SK-N-DZ (cell line): ENCODE data around the gene ZNF615. TPM values are rescaled to one million over a fixed set of nuclear protein-coding genes. Genes with fewer than 3 reads are reported as not detected.
"Not testable (repeated sequence)": the region's sequence is repeated elsewhere in the genome, so short reads cannot be mapped to it uniquely, and the experiment has no call there.

Experiments used
- DNase-seq: peaks from one replicate; pipeline ENCODE4 v3.0.0-alpha.2; 2015; ENCODE audit warnings: low spot score
- polyA plus RNA-seq, 2 experiments: library from polyadenylated mRNA; depleted of rRNA; stranded (reverse); fragments of >200 nt; gene quantifications; 2 replicates each; pipeline ENCODE4 v1.2.3, GENCODE V29; 2014

ZNF615 gene
- polyA plus RNA-seq (2014; cell fraction: cytosol; rRNA removed), result 1.5 and 2.1 TPM in 2 replicates
- polyA plus RNA-seq (2014; cell fraction: nucleus; rRNA removed), result 1.3 and 4.3 TPM in 2 replicates

DNA sequence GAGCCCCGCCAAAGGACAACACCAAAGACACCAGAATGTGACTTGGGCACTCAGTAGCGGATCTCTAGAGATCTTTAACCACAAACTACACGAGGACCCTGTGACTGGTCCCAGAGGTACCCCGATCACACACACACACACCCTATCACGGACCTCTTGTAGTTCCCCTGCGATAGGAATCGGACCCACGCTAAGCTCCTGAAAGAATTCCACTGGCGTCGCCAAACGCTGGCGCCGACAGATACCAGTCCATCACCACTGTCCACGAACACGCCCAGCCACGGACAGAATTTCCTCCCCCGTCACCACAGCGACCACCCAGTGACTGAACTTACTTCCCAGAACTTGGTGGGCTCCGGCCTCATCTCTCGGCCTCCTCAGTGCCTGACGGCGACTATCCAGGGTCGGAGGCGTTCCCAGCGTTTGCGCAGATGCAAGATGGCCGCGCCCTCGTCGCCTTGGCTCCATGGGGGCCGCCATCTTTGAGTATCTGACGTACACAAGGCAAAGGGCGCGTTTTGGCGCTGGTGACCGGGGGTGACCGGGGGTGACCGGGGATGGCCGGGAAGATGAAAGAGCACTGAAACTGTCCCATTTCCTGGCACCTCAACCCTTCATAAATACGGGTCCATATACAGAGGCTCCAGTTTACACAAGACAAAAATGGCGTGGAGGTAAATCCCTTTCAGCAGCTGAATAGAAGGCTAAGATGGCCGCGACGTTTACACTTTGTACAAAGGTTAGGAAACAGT, at the start of gene ZNF615:
ZNF615 (minus strand) TSS at position 406 of the 752 bp plus-strand sequence. CDS start 4,500 bp downstream, outside the sequence.
- peak; percentile 75 for DNase-seq

DNA sequence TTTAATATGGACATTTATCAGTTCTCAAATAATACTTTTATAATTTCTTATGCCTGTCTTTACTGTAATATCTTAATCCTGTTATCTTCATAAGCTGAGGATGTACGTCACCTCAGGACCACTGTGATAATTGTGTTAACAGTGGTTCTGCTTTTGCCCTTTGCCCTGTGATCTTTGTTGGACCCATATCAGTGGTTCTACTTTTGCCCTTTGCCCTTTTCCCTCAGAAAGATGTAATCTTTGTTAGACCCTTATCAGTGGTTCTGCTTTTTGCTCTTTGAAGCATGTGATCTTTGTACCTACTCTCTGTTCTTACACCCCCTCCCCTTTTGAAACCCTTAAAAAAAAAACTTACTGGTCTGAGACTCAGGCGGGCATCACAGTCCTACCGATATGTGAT, 48.5 kb upstream of the ZNF615 start:
- not testable (repeated sequence) for DNase-seq

DNA sequence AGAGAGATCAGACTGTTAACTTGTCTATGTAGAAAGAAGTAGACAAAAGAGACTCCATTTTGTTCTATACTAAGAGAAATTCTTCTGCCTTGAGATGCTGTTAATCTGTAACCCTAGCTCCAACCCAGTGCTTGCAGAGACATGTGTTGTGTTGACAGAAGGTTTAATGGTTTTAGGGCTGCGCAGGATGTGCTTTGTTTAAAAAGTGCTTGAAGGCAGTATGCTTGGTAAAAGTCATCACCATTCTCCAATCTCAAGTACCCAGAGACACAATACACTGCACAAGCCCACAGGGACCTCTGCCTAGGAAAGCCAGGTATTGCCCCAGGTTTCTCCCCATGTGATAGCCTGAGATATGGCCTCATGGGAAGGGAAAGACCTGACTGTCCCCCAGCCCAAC, 43.7 kb upstream of the ZNF615 start:
- not testable (repeated sequence) for DNase-seq

DNA sequence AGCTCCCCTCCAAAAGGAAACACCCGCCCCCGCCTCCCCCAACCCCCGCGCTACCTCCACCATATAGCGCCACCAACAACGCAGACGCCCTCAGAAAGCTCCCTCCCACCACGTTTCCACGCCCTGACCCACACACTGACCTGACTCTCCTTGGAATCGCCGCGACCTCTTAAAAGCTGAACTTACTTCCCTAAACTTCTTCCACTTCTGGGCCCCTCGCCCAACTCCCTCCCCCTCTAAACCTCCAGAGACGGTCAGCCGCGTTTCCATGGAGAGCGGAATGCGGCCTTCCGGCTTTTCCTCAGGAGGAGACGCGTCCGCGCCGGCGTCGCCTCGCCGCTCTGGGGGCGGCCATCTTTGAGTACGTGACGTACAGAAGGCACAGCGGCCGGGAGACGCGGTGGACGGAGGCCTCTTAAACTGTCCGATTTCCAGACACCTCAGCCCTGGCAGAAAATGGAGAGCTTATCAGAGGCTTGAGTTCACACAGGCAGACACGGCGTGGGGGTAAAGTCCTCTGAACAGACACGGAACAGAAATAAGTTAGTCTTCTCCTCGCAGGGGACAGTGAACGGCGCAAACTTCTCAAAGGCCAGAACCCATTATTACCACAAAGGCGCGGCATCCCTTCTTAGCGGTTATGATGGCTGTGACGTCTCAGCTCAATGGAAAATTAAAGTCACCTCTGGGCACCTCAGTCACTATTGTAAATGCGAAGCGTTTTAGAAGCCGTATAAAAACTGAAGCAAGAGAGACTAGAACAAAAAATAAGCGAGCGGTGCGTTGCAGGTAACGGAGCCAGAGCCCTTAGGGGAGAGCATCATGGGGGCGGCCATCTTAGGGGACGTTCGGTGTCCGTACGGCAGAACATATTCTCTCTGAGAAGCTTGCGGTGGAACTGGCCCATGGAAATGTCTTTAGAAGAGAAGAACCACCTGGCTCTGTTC, 40.8 kb upstream of the ZNF615 start, which contains the start of gene ZNF432:
ZNF432 (minus strand) TSS at position 284 of the 947 bp plus-strand sequence. CDS start 1,970 bp downstream, outside the sequence.
- DNase-seq, result peak; percentile 81

DNA sequence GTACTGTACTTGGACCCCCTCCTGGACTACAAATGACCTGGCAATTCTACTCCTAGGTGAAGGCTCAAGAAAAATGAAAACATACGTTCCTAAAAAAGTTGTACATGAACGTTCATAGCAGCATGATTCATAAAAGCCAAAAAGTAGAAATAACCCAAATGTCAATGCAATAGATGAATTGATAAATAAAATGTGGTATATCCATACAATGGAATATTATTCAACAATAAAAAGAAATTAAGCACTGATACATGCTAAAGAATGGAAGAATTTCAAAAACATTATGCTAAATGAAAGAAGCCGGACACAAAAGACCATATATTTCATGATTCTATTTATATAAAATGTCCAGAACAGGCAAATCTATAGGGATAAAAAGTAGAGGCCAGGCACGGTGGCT, 31.2 kb upstream of the ZNF615 start:
- DNase-seq, result no peak

DNA sequence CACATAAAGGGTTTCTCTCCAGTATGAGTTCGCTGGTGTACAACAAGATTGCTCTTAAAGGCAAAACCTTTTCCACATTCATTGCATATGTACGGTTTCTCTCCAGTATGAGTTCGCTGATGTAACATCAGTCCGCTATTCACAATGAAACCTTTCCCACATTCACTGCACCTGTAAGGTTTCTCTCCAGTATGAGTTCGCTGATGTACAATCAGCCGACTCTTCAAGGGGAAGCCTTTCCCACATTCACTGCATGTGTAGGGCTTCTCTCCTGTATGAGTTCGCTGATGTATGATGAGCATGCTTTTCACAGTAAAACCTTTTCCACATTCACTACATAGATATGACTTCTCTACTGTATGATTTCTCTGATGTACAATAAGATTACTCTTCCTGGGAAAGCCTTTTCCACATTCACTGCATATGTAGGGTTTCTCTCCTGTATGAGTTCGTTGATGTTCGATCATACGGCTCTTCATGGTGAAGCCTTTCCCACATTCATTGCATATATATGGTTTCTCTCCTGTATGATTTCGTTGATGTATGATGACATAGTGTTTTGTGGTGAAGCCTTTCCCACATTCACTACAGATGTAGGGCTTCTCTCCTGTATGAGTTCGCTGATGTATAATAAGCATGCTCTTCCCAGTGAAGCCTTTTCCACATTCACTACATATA, 26.2 kb upstream of the ZNF615 start:
- DNase-seq, result no peak

DNA sequence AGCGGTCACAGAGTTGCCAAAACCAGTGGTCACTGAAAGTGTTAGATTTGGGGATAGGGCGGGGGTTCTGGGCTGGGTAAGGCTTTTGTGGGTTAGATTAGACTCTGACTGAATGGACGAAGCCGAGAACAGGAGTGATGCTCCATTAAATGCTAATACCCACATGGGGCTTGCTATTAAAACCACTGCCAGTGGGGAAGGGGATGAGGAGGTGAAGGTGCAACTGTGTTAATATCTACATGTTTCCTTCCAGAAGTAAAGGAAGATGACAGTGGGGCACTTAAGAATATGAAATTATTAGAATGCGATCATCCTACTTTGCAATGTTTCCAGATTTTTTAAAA, 20.7 kb upstream of the ZNF615 start:
- no peak for DNase-seq

DNA sequence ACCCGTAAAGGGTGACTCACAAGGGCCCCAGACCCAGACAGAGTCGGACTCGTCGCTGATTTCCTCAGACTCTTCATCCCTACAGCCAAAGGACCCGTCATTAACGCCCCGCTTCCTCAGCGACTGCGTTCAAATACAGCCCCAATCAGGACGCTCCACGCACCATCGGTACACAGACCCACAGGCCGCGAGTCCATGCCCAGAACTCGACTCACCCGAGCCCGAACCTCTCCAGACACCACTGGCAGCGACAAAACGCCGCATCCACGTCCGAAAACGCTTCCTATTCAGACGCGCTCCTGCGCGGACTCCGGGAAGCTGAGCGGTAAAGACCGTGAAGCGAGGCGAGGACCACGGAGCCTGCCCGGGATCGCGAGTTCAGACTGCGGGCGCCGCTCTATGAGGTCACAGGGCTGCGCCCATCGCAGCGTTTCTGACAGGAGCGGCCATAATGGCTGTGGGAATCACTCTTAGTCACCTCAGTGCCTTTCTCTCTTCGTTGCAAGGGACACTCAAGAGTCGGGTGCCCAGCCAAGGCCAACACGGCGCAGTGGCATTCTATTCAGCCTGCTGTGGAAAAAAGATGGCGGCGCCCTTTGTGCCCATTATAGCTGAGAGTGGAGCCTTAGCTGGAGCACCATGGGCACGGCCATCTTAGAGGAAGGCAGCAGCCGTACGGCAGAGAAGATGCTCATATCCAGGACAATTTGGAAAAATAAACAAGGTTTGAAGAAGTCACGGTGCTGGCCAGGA, 20.2 kb upstream of the ZNF615 start, which contains the start of gene ZNF614:
ZNF614 (minus strand) TSS at position 353 of the 753 bp plus-strand sequence. CDS start 2,634 bp downstream, outside the sequence.
- DNase-seq, result peak; percentile 71

DNA sequence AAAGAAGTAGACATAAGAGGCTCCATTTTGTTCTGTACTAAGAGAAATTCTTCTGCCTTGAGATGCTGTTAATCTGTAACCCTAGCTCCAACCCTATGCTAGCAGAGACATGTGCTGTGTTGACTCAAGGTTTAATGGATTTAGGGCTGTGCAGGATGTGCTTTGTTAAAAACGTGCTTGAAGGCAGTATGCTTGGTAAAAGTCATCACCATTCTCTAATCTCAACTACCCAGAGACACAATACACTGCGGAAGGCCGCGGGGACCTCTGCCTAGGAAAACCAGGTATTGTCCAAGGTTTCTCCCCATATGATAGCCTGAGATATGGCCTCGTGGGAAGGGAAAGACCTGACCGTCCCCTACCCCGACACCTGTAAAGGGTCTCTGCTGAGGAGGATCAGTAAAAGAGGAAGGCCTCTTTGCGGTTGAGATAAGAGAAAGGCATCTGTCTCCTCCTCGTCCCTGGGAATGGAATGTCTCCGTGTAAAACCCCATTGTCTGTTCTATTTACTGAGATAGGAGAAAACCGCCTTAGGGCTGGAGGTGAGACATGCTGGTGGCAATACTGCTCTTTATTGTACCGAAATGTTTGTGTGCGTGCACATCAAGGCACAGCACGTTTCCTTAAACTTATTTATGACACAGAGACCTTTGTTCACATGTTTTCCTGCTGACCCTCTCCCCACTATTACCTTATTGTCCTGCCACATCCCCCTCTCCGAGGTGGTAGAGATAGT, 18.4 kb upstream of the ZNF615 start:
- not testable (repeated sequence) for DNase-seq

DNA sequence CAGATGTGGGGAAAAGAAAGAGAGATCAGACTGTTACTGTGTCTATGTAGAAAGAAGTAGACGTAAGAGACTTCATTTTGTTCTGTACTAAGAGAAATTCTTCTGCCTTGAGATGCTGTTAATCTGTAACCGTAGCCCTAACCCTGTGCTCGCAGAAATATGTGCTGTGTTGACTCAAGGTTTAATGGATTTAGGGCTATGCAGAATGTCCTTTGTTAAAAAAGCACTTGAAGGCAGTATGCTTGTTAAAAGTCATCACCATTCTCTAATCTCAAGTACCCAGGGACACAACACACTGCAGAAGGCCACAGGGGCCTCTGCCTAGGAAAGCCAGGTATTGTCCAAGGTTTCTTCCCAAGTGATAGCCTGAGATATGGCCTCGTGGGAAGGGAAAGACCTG, 16.5 kb upstream of the ZNF615 start:
- DNase-seq, result not testable (repeated sequence)

DNA sequence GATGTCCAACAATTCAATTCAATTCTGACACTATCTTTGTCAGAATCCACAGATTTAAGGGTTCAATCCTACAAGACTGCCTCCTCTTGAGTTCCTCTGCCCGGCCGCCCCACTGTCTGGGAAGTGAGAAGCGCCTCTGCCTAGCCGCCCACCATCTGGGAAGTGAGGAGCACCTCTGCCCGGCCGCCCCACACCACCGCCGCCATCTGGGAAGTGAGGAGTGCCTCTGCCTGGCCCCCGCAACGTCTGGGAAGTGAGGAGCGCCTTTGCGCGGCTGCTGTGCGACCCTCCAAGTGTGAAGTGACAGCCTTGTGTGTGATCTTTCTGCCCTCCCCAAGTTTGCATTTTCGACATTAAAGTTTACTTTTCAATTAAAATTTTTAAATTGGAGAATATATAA, 14.2 kb upstream of the ZNF615 start:
- no peak for DNase-seq

DNA sequence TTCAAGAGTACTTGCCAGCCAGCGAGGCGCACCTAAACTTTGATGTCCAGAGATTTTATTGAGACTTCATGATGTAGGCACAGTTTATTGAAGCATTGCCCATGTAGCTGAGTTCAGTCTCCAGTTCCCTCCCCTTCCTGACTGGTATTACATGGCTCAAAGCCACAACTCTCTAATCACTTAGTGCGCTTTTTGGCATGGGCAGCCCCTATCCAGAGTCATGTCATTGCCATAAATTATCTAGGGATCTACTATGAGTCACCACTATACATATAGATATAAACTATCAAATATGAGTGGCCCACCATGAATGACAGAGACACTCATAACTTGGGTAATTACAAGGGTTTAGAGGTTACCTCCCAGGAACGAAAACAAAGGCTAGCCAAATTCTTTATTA, 12.5 kb upstream of the ZNF615 start:
- DNase-seq, result no peak

DNA sequence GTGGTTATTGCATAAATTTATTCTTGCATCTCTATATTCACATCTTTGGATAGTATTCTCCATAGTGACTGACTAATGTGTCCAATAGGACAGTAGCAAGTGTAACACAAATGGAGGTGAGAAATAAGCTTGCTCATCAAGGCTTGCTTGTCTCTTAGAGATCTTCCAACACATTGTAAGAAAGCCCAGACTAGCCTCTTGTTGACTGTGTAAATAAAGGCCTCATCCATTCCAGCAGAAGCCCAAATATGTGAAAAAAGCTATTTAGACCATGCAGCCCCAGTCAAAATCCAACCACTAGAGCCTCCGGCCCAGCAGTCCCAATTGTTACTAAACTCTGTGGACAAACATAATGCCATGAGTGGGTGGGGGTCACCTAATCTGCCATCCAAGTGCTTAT, 2.7 kb upstream of the ZNF615 start:
- DNase-seq, result no peak

DNA sequence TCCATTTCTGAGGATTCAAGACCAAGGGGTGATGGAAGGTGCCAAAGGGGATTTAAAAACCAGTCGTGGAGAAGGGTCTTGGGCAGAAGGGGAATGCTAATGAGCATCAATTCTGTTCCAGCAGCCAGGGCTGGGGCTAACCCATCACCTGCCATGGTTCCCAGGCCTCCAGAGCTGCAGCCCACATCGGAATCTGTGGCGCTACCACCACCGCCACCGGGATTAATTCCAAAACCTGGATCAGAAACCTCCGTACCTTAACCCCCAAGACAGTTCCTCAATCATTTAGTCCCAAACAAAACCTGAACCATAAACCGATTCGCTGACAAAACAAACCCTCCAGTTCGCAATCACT, 583 bp downstream of the ZNF615 start:
- DNase-seq, result peak; percentile 16

DNA sequence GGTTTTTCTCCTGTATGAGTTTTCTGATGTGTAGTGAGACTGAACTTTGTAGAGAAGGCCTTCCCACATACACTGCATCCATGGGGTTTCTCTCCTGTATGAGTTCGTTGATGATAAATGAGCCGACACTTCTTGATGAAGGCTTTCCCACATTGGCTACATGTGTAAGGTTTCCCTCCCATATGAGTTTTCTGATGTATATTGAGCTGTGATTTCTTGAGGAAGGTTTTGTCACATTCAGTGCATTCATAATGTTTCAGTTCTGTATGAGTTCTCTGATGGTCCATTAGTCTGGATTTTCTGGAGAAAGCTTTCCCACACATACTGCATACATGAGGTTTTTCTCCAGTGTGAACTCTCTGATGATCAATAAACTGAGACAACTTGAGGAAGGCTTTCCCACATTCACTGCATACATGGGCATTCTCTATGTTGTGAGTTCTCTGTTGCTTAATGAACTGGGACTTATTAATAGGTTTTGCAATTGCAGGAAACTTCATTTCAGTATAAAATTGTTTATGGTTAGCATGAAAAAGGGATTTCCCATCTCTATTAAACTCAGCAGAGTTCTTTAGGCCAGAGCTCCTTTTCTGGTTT, 13.9 kb downstream of the ZNF615 start:
- no peak for DNase-seq

DNA sequence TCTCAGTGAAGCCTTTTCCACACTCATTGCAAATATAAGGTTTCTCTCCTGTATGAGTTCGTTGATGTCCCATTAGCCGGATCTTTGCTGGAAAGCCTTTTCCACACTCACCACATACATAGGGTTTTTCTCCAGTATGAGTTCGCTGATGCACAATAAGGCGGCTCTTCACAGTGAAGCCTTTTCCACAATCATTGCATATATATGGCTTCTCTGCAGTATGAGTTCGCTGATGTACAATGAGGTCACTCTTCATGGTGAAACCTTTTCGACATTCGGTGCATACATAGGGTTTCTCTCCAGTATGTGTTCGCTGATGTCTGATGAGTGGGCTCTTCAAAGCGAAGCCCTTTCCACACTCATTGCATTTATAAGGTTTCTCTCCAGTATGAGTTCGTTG, 14.6 kb downstream of the ZNF615 start:
- no peak for DNase-seq

DNA sequence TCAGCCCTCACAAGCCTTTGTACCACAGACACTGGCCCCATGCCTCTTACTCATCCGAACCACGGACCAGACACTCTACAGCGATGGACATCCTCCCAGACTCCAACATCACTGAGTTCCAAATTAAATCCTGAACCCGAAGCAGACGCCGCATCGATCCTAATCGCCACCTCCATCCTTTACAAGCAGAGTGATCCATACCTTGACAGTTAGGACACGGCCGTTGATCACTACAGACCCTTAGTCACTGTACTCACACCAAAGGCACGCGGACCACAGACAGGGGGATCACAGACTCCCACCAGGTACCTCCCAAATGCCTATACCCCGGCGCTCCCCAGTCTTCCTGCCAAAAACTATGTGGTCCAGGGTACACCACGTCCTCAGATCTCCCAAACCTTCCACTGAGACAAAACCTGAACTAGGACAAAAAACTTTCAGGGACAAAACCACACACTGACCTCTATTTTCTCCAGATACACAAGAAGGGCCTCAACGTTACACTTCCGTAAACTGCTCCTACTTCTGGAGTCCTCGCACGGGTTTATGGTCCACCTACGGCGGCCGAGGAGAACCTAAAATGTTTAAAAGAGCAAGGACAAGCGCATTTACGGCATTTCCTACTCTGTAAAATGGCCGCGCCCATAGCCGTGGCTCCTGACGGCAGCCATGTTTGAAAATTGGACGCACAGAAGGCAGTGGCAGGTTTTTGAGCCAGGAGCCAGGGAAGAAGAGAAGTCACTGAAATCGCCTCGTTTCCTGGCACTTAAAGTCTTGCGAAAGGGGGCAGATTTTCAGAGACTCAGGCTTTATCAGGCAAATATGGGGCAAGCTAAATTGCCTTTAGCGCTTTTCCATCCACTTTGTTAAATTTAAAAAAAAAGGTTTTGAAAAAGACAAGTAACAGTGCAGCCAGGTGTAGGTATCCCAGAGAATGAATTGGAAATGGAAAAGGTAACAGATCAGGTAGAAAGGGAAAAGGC, 21.4 kb downstream of the ZNF615 start, which contains the start of gene ZNF350:
ZNF350 (minus strand) TSS at position 532 of the 983 bp plus-strand sequence. CDS start 12,480 bp downstream, outside the sequence.
- peak; percentile 88 for DNase-seq

DNA sequence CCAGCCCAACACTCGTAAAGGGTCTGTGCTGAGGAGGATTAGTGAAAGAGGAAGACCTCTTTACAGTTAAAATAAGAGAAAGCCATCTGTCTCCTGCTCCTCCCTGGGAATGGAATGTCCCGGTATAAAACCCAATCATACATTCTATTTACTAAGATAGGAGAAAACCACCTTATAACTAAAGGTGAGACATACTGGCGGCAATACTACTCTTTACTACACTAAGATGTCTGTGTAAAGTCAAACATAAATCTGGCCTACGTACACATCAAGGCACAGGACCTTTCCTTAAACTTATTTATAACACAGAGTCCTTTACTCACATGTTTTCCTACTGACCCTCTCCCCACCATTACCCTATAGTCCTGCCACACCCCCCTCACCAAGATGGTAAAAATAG, 24.6 kb downstream of the ZNF615 start:
- DNase-seq, result no peak
